Nucleus accumbens (tissue), 56 donors: ENCODE results near the gene BTBD2.
"Not testable (repeated sequence)": the region's sequence is repeated elsewhere in the genome, so short reads cannot be mapped to it uniquely, and the experiment has no call there.

Source experiments
- DNase-seq, 56 donors: peaks; one replicate each; lab custom pipeline; 2025; lab: John Stamatoyannopoulos, UW

The BTBD2 gene

DNA sequence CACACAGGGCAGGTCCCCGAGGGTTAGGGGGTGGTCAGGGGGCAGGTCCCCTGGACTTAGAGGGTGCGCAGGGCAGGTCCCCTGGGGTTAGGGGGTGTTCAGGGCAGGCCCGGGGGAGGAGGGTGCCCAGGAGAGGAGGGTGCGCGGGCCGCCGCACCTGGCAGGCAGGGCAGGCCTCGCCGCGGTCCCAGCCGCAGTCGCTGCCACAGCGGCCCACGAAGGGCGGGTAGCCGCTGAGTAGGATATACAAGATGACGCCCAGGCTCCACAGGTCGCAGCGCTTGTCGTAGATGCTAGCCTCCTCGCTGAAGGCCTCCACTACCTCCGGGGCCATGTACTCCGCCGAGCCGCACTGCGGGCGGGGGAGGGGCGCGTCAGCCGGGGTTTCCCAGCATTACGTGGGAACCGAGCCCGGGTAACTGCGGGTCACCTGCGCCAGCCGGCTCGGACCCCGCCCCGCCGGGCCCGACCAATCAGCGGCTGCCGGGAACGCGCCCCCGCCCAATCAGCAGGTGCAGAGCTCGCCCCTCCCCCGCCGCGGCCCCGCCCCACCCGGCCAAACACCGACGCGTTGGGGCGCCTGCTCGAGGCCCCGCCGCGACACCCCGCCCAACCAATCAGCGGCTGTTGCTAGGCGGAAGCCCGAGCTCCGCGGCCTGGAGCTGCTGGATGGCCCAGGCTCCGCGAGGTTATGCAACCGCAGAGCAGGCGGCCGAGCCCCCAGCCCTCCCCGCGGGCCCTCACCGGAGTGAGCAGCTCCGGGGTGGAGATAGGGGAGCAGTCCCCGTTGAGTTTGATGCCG lies 26.4 kb upstream of the BTBD2 start:
- peak; percentile 72 to 98 (median 95) for DNase-seq

DNA sequence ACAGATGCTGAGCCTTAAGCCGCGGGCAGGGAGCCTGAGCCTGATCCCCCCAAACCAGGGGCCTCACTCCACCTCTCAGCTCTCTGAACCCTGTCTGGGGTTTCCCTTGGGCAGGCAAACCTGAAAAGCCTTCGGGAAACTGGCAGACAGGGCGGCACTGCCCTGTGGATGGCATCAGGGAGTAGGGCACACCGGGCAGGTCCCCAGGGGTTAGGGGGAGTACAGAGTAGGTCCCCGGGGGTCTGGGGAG lies 25.8 kb upstream of the BTBD2 start:
- no peak for DNase-seq

GRCh38 chr19:2040647-2041432 lies 25.3 kb upstream of the BTBD2 start:
- DNase-seq: no peak

GRCh38 chr19:2039959-2040646 lies 24.6 kb upstream of the BTBD2 start:
- DNase-seq: no peak

DNA sequence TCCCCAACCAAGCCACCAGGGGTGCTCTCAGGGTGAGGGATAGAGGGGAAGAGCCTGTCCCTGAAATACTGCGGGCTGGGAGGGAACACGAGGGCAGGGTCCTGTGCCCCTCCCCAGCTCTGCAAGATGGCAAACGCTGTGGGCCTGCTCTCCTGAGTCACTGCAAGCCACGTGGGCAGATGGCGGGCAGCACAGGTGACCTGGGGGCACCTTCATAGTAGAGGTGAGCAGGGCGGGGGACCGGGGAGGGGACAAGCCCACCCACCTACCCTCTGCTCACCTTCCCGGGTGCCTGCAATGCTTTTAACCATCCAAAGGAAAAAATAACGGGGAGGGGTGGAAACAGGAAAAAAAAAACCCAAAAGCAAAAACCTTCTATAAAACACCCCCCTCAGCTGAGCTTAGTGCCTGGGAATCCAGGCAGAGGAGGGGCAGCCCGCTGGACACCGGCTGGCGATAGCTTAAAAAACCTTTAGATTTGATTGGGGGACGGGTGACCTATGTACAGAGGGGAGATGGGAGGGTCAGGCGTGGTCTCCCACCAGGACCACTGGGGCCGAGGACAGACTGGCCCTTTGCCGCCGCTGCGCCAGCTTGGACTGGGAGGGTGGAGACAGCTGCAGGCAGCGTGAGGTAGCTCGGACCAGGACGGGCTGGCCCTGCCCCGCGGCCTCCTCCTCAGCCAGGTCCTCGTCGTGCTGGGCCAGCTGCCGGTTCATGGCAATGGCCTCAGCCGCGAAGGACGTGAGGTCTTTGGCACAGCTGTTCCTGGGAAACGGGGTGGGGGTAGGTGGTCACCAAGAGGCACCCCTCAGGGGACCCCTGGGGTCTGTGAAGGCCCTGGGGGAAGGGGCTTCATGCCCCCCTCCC lies 23.8 kb upstream of the BTBD2 start:
- DNase-seq: no peak

DNA sequence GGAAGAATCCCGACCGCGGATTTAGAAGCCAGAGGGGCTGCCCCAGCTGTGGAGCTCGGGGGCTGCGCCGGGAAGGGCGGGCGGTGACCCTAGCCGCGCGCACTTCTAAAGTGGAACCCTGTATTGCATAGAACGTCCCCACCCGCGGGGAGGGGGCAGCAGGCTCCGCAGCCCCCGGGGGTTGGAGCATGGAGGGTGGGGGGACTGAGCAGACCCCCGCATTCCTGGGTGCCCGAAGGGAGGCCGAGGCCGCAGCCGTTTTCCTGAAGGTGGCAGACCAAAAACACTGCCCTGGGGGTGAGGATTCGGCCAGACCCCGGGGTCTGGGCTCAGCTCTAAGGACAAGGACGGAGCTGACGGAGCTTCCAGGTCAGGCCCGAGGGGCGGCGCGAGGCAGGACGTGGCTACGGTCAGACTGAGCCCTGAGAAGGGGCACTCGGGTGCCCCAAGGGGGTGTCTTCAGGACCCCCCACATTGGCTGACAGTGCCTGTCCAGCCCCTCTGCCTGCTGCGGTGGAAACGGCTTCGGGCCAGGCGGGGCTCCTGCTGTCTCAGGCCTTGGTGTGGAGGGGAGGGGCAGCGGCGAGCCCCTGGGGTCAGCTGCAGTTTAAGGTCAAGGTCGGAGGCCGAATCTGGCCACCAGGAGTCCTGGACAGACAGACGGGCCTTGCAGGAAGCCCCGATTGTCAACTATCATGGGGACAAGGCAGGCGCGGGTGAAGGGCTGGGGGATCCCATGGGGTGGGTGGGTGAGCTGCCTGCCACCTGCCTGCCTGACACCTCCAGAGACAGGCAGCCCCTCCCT lies 23.0 kb upstream of the BTBD2 start:
- no peak for DNase-seq

DNA sequence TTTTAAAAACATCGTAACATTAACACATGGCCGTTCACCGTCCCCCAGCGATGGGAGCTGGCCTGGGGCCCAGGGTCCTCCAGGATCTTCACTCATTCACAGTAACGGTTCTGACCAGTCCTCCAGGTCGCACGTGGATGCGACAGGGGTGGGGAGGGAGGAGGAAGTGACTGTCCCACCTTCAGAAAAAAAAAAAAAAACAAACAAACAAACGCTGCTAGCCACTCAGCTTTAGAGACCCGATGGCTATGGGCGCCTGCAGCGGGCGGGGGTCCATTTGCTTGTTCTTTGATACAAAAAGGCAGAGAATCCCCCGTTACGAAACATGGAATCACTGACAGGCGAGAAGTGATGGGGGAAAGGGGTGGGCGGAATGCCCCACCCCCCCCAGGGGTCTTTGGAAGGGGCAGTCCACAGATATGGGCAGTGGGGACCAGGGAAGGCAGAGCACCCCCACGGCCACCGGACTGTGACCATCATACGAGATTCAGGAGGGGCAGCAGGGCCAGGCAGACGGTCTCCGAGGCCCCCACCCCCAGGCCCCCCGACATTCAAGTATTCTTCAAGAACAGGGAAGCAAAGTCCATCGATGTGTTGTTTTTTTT lies 22.2 kb upstream of the BTBD2 start:
- no peak for DNase-seq

DNA sequence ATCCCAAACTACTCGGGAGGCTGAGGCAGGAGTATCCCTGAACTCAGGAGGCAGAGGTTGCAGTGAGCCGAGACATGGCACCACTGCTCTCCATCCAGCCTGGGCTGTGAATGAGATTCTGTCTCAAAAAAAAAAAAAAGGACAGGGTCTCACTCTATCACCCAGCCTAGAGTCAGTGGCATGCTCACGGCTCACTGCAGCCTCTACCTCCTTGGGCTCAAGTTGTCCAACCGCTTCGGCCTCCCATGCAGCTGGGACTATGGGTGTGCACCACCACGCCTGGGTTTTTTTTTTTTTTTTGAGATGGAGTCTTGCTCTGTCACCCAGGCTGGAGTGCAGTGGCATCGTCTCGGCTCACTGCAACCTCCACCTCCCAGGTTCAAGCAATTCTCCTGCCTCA lies 20.9 kb upstream of the BTBD2 start:
- no peak for DNase-seq

DNA sequence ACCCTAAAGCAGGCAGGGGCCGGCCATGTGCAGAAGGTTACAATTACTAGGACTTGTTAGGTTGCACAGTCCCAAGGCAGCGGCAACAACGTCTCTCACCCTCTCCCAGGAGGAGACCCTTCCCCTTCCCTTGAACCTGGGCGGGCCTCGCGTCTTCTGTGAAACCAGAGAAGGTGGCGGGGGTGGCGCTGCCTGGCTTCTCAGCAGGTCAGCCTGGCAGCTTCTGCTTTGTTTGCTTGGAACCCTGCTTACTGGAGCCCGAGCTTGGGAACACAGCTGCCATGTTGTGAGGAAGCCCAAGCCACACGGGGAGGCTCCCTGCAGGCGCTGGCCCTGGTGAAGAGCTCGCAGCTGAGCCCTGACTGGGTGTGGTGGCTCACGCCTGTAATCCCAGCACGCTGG lies 20.1 kb upstream of the BTBD2 start:
- no peak for DNase-seq

- peak in 3 of 56 donors; percentile 29 to 57 (median 48) for DNase-seq
Observed at GRCh38 chr19:2034729-2035589, 19.4 kb upstream of the BTBD2 start.

DNA sequence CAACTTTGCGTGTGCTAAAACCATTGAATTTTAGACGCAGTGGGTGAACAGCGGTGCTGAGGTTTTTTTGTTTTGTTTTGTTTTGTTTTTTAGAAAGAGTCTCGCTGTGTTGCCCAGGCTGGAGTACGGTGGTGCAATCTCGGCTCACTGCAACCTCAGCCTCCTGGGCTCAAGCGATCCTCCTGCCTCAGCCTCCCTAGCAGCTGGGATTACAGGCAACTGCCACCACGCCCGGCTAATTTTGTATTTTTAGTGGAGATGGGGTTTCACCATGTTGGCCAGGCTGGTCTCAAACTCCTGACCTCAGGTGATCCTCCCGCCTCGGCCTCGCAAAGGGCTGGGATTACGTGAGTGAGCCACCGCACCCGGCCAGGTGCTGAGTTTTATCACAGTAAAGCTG lies 18.7 kb upstream of the BTBD2 start:
- DNase-seq: not testable (repeated sequence)

DNA sequence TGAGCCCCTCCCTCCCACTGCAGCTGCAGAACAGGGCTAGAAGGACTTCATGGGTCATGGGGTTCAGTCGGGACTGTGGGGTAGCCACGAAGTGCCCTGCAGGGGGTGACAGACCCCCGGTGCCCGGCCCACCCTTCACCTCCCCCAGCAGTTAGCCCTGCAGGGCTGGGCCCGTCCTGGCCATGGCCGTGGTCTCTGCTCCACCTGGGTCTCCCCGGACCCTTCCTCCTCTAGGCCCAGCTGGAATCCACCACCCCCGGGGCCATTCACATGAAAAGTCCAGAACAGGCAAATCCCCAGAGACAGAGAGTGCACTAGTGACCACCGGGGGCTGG lies 18.3 kb upstream of the BTBD2 start:
- no peak for DNase-seq

DNA sequence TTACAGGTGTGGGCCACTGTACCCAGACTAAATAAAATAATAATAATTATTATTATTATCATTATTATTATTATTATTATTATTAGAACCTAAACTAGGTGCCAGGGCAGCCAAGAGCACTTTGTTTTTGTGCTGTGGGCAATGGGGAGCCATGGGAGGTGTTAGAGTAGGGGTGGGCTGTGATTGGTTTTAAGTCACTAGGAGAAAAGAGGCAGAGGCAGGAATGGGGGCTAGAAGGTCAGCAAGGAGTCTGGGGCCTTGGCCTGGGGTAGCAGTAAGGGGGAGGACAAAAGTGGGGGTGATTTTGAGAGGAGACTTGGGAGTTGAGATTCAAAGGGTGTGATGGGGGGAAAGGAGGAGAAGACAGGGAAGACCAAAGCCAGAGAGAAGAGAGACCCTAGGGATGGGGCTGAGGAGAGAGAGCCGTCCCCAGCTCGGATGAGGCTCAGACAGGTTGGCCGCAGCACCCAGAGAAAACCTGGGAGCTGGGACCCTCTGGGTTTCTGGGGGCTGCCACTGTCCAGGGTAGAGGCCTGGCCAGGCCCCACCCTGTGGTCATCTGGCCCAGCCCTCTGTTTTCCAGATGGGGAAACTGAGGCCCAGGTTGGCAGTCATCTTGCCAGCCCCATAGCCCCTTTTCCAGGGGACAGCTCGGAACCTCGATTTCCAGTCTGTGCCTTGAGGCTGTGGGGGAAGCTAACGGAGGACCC lies 17.8 kb upstream of the BTBD2 start:
- DNase-seq: no peak

DNA sequence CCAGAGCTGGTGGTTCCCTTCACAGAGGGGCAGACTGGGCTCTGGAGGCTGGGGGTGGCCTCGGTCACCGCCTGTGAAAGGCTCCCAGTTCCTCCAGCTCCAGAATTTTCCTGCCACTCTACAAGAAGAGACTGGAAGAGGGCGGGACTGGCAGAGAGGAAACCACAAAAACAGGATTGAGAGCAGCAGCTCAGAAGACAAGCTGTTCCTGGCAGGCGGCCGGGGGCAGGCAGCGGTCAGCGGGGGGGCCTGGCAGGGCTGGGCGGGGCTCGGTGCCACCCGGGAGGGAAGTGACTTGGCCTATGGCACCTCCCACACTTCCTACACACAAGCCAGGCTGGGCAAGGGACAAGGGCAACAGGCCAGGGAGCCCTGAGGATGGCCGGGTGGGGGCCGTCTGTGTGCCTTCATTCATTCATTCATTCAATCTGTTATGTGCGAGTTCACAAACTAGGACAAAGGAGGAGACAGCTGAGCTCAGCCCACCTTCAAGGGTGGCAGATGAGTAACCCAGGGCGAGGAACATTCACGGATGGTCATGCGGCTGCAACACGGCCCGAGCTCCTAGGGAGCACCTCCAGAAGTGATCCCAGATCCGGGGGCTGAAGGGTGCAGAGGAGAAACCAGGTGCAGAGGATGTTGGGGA lies 16.9 kb upstream of the BTBD2 start:
- peak; percentile 61 to 99 (median 92) for DNase-seq

- no peak for DNase-seq
Observed at GRCh38 chr19:2027361-2027760, 11.8 kb upstream of the BTBD2 start.

- no peak for DNase-seq
Observed at GRCh38 chr19:2026770-2027169, 11.3 kb upstream of the BTBD2 start.

- DNase-seq: no peak
Observed at GRCh38 chr19:2022289-2022688, 6.8 kb upstream of the BTBD2 start.
